Cardiac muscle cell (in vitro differentiated cells and primary cell): ENCODE measurements around the gene KCNMA1. TPM values are rescaled to one million over a fixed set of nuclear protein-coding genes. Genes with fewer than 3 reads are reported as not detected.

Experiments
- DNase-seq, 2 donors: peaks; one replicate each; pipeline versions ENCODE4 v3.0.0 to v3.0.0-alpha.2; 2010 to 2017; ENCODE audit warnings: low read depth in 1 of 2, low spot score in 1 of 2
- H3K27ac ChIP-seq: fragments of 200-600 bp; sonication (generic); 2 replicates; pipeline ENCODE4 v1.5.1; 2016
- H3K27me3 ChIP-seq: fragments of 200-600 bp; sonication (generic); 2 replicates; pipeline ENCODE4 v1.6.0; 2016; ENCODE audit warnings: control low read depth
- H3K36me3 ChIP-seq: fragments of 200-600 bp; sonication (generic); 2 replicates; pipeline ENCODE4 v1.5.1; 2016; ENCODE audit warnings: control low read depth
- H3K4me1 ChIP-seq: fragments of 200-600 bp; sonication (generic); 2 replicates; pipeline ENCODE4 v1.8.1; 2017; ENCODE audit warnings: low read depth, mild to moderate bottlenecking, mixed run types
- H3K4me3 ChIP-seq: fragments of 200-600 bp; sonication (generic); 2 replicates; pipeline ENCODE4 v1.5.1; 2016; ENCODE audit warnings: mild to moderate bottlenecking
- H3K9me3 ChIP-seq: fragments of 200-600 bp; sonication (generic); 2 replicates; pipeline ENCODE4 v1.5.1; 2017; ENCODE audit warnings: low read depth, mild to moderate bottlenecking, control low read depth
- CTCF ChIP-seq: IDR thresholded peaks from 2 replicates; pipeline ENCODE4 v1.5.1; 2012; ENCODE audit warnings: low read depth, mild to moderate bottlenecking, low read length
- polyA plus RNA-seq: library from polyadenylated mRNA; unstranded; fragments of >200 nt; fragmentation: Nextera tagmentation; extraction: Ambion mirVana; gene quantifications from 2 replicates; pipeline ENCODE4 v1.2.1, GENCODE V29; 2016
- total RNA-seq: library from RNA; depleted of rRNA; stranded (reverse); fragments of >200 nt; gene quantifications from 2 replicates; pipeline ENCODE4 v1.2.3, GENCODE V29; 2016

Gene KCNMA1
- total and polyA plus RNA-seq, 2 experiments from 2014 or later, result 1.8 to 1.9 TPM

GRCh38 chr10:76830218-76830617, 807.4 kb downstream of the KCNMA1 start:
- Histone ChIP-seq H3K27ac (no peak overlapping the region), H3K9me3 (no peaks in the 10 kb centered on the region), H3K36me3 (no peaks in the 10 kb centered on the region), H3K4me3 (no peak overlapping the region), H3K4me1 (no peaks in the 10 kb centered on the region), H3K27me3 (no peaks in the 10 kb centered on the region)
- no peak for TF ChIP-seq CTCF
- DNase-seq, result no peak

GRCh38 chr10:76829724-76830123, 807.9 kb downstream of the KCNMA1 start:
- Histone ChIP-seq H3K36me3 (no peaks in the 10 kb centered on the region), H3K9me3 (no peaks in the 10 kb centered on the region), H3K27ac (no peak overlapping the region), H3K4me1 (no peaks in the 10 kb centered on the region), H3K4me3 (no peak overlapping the region), H3K27me3 (no peaks in the 10 kb centered on the region)
- no peak for TF ChIP-seq CTCF
- DNase-seq, result no peak
